Natural killer cell (primary cell): ENCODE results near the gene PIGA. TPM values are rescaled to one million over a fixed set of nuclear protein-coding genes. Genes with fewer than 3 reads are reported as not detected.
"Not testable (repeated sequence)": the region's sequence is repeated elsewhere in the genome, so short reads cannot be mapped to it uniquely, and the experiment has no call there.

Experiments
- ATAC-seq, 3 donors: fragments of 150-1000 bp in 2 of 3; fragments of 200-7000 bp in 1 of 3; cut with Tn5 transposase; 1 replicate in 1 of 3; 2 replicates in 2 of 3; pipeline ENCODE4 v1.10.0; 2021; ENCODE audit warnings: mild to moderate bottlenecking in 2 of 3, moderate library complexity in 2 of 3
- DNase-seq, 2 donors: peaks; one replicate each; pipeline versions ENCODE4 v3.0.0 to v3.0.0-alpha.2; 2013 to 2021; ENCODE audit warnings: mixed read lengths in 1 of 2
- H3K27ac ChIP-seq: one replicate; pipeline ENCODE4 v1.5.1; 2013; ENCODE audit warnings: mild to moderate bottlenecking, low read length
- H3K27me3 ChIP-seq: one replicate; pipeline ENCODE4 v1.6.1; 2013; ENCODE audit warnings: low read length; ENCODE audit not compliant: control insufficient read depth, insufficient read depth
- H3K36me3 ChIP-seq: one replicate; pipeline ENCODE4 v1.6.1; 2013; ENCODE audit warnings: low read length; ENCODE audit not compliant: control insufficient read depth, insufficient read depth
- H3K4me1 ChIP-seq: one replicate; pipeline ENCODE4 v1.6.1; 2013; ENCODE audit warnings: low read length; ENCODE audit not compliant: control insufficient read depth, insufficient read depth
- H3K4me3 ChIP-seq: one replicate; pipeline ENCODE4 v1.5.1; 2013; ENCODE audit warnings: low read length
- H3K9me3 ChIP-seq: one replicate; pipeline ENCODE4 v1.6.1; 2013; ENCODE audit warnings: low read length; ENCODE audit not compliant: control insufficient read depth, insufficient read depth
- H3K27ac Mint-ChIP-seq, 2 donors: one replicate each; pipeline ENCODE4 v1.8.0; 2022; ENCODE audit warnings: mild to moderate bottlenecking in 2 of 2, mixed read lengths in 2 of 2, moderate library complexity in 1 of 2
- H3K27me3 Mint-ChIP-seq, 2 donors: one replicate each; pipeline ENCODE4 v1.8.0; 2022; ENCODE audit warnings: low read depth in 2 of 2, mixed read lengths in 2 of 2
- H3K36me3 Mint-ChIP-seq: one replicate; pipeline ENCODE4 v1.8.0; 2022; ENCODE audit warnings: mixed read lengths
- H3K4me1 Mint-ChIP-seq, 2 donors: one replicate each; pipeline ENCODE4 v1.8.0; 2022; ENCODE audit warnings: mixed read lengths in 2 of 2
- H3K4me3 Mint-ChIP-seq: one replicate; pipeline ENCODE4 v1.8.0; 2022; ENCODE audit warnings: mild to moderate bottlenecking, moderate library complexity, mixed read lengths
- H3K9me3 Mint-ChIP-seq, 2 donors: one replicate each; pipeline ENCODE4 v1.8.0; 2022; ENCODE audit warnings: mixed read lengths in 2 of 2
- WGBS: methylation state at CpG from one replicate; pipeline ENCODE4 v1.1.7; 2013; ENCODE audit warnings: missing lambda C conversion rate; ENCODE audit not compliant: insufficient coverage; 5-methylcytosine and 5-hydroxymethylcytosine counted together
- intact Hi-C: fragments of 100-400 bp; cut with micrococcal nuclease; formaldehyde crosslinking; loops from one replicate; pipeline ENCODE4 v1.14.2; 2022
- total RNA-seq, 4 donors: library from RNA; stranded (reverse); fragments of 120-200 nt in 1 of 4; gene quantifications; one replicate each; pipeline versions ENCODE4 v1.2.3 to v1.2.4, GENCODE V29; 2013 to 2022
- TF ChIP-seq, protein P1 (sequence below): fragments of 200-600 bp; IDR thresholded peaks from one replicate; pipeline ENCODE4 v1.8.0; 2022; ENCODE audit warnings: antibody characterized with exemption

PIGA gene
- total RNA-seq, 3 donors from 2014 or later (not counting 1 experiment from before 2014, with no cell fraction given), result 71.8 to 111 (median 87.6) TPM

DNA sequence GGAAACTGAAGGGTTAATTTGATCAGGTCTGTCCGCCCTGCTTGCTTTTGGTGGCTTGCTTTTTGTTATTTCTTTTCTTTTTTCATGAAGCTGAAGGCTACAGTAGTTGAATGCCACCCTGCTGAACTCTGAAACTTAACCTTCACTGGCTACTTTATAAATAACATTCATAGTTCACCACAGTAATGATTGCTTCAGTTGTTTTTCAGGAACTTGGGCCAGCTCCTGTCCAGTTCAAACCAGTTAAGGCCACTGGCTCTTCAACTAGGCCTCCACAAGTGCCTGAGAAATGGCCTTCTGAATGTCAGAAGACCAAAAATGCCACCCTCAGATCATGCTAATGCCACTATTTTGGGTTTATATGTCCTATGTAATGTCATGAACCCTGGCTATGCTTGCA is 57.7 kb downstream of the PIGA start:
- H3K4me1 ChIP-seq, result no peaks in the 10 kb centered on the region
- no peak overlapping the region for H3K4me3 ChIP-seq
- no peaks in the 10 kb centered on the region for H3K9me3 ChIP-seq
- no peaks in the 10 kb centered on the region for H3K36me3 ChIP-seq
- H3K27me3 ChIP-seq, result no peaks in the 10 kb centered on the region
- Mint-ChIP-seq H3K36me3 (no peaks in the 10 kb centered on the region), H3K27me3 (peaks cover 6 to 21% of the 10 kb centered on the region in 2 donors), H3K9me3 (no peaks in the 10 kb centered on the region), H3K27ac (no peak overlapping the region), H3K4me3 (no peak overlapping the region), H3K4me1 (no peaks in the 10 kb centered on the region)
- intact Hi-C loops, result no loop called here
- no peak for ATAC-seq
- 67% methylated on average over 1 of the region's 1 CpG for WGBS
- no peak for DNase-seq
- TF ChIP-seq, protein P1, sequence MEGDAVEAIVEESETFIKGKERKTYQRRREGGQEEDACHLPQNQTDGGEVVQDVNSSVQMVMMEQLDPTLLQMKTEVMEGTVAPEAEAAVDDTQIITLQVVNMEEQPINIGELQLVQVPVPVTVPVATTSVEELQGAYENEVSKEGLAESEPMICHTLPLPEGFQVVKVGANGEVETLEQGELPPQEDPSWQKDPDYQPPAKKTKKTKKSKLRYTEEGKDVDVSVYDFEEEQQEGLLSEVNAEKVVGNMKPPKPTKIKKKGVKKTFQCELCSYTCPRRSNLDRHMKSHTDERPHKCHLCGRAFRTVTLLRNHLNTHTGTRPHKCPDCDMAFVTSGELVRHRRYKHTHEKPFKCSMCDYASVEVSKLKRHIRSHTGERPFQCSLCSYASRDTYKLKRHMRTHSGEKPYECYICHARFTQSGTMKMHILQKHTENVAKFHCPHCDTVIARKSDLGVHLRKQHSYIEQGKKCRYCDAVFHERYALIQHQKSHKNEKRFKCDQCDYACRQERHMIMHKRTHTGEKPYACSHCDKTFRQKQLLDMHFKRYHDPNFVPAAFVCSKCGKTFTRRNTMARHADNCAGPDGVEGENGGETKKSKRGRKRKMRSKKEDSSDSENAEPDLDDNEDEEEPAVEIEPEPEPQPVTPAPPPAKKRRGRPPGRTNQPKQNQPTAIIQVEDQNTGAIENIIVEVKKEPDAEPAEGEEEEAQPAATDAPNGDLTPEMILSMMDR, result no peak
- H3K27ac ChIP-seq, result no peak overlapping the region

DNA sequence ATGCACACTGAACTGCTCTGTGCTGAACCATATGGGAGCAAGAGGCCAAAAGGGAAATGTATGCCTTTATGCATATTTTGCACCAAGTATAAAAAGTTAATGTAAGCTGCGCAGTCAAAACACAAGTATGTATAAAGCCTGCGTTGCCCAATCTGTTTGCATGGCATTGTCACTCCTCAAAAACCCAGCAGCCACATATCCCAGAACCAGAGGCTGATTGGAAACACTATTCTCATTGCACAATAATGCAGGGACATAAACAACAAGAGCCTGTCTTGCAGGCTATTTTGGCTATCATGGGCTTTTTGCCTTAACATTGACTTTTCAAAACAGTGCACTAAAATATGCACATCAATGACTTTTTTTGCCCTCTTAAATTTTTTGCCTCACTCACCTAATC is 60.4 kb downstream of the PIGA start:
- H3K4me3 ChIP-seq, result no peak overlapping the region
- no peaks in the 10 kb centered on the region for H3K36me3 ChIP-seq
- DNase-seq (no peak), ATAC-seq (no peak)
- H3K27me3 ChIP-seq, result no peaks in the 10 kb centered on the region
- no peaks in the 10 kb centered on the region for H3K9me3 ChIP-seq
- TF ChIP-seq, protein P1, result no peak
- no peaks in the 10 kb centered on the region for H3K4me1 Mint-ChIP-seq
- H3K27ac ChIP-seq, result no peak overlapping the region
- H3K4me1 ChIP-seq, result peaks cover 2% of the 10 kb centered on the region
- no peak overlapping the region for H3K4me3 Mint-ChIP-seq
- H3K27ac Mint-ChIP-seq, result no peak overlapping the region
- intact Hi-C loops, result no loop called here
- no peaks in the 10 kb centered on the region for H3K36me3 Mint-ChIP-seq
- peaks cover 0 to 13% of the 10 kb centered on the region in 2 donors for H3K27me3 Mint-ChIP-seq
- H3K9me3 Mint-ChIP-seq, result no peaks in the 10 kb centered on the region
- 100% methylated on average over 2 of the region's 2 CpGs for WGBS

DNA sequence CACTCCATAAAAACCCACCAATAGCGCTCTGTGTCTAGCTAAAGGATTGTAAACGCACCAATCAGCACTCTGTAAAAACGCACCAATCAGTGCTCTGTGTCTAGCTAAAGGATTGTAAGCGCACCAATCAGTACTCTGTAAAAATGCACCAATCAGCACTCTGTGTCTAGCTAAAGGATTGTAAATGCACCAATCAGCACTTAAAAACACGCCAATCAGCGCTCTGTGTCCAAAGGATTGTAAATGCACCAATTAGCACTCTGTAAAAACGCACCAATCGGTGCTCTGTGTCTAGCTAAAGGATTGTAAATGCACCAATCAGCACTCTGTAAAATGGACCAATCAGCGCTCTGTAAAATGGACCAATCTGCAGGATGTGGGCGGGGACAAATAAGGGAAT is 62.0 kb downstream of the PIGA start:
- H3K4me3 Mint-ChIP-seq, H3K9me3 Mint-ChIP-seq, ATAC-seq, H3K27me3 Mint-ChIP-seq, H3K36me3 Mint-ChIP-seq, H3K27me3 ChIP-seq, H3K4me3 ChIP-seq, H3K27ac Mint-ChIP-seq, H3K27ac ChIP-seq, H3K4me1 Mint-ChIP-seq, H3K4me1 ChIP-seq, intact Hi-C loops, H3K9me3 ChIP-seq, DNase-seq, H3K36me3 ChIP-seq: not testable (repeated sequence)
- 94% methylated on average over 10 of the region's 10 CpGs for WGBS

DNA sequence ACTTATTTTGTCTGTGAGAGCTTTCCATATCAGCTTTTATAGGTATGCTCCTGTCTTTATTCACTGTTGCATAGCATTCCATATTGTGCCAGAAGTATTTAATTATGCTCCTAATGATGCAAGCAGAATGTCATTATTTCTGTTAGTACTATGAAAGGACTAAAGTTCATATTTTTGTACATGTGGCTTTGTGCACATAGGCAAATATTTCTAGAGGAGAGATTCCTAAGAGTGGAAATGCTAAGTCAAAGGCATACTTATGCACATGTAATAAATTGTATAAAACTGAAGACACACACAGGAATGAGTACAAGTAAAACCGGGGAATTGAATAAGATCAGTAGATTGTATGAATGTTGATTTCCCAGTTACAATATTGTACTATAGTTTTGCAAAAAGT is 63.6 kb downstream of the PIGA start:
- Mint-ChIP-seq H3K27me3 (peaks cover 0 to 7% of the 10 kb centered on the region in 2 donors), H3K4me3 (no peak overlapping the region), H3K9me3 (no peaks in the 10 kb centered on the region), H3K36me3 (no peaks in the 10 kb centered on the region), H3K27ac (no peak overlapping the region), H3K4me1 (no peaks in the 10 kb centered on the region)
- Histone ChIP-seq H3K9me3 (no peaks in the 10 kb centered on the region), H3K4me1 (peaks cover 6% of the 10 kb centered on the region), H3K27me3 (no peaks in the 10 kb centered on the region), H3K4me3 (no peak overlapping the region), H3K36me3 (no peaks in the 10 kb centered on the region), H3K27ac (no peak overlapping the region)
- intact Hi-C loops, result no loop called here
- no CpG with 5 or more reads among the region's 1 CpG for WGBS
- TF ChIP-seq, protein P1, result no peak
- ATAC-seq (no peak), DNase-seq (no peak)
